Embryonic facial prominence (tissue), 1 donor: ENCODE results near the gene LAMC2.
"Not testable (repeated sequence)": the region's sequence is repeated elsewhere in the genome, so short reads cannot be mapped to it uniquely, and the experiment has no call there.

Experiments used
- DNase-seq: peaks from one replicate; pipeline ENCODE4 v3.0.0-alpha.2; 2016; ENCODE audit errors: extremely low spot score

The LAMC2 gene

GRCh38 chr1:183185941-183186490 lies at the start of gene LAMC2:
LAMC2 (plus strand) TSS chr1:183186264; CDS start chr1:183186353, 89 bp downstream.
- DNase-seq, result peak; percentile 22

- DNase-seq, result no peak
Measured at GRCh38 chr1:183137782-183138181, 48.3 kb upstream of the LAMC2 start.

- no peak for DNase-seq
Measured at GRCh38 chr1:183138301-183138700, 47.8 kb upstream of the LAMC2 start.

GRCh38 chr1:183139281-183139942 lies 46.7 kb upstream of the LAMC2 start:
- DNase-seq, result no peak

GRCh38 chr1:183140633-183141032 lies 45.4 kb upstream of the LAMC2 start:
- no peak for DNase-seq

GRCh38 chr1:183142171-183142570 lies 43.9 kb upstream of the LAMC2 start:
- DNase-seq, result no peak

- no peak for DNase-seq
Measured at GRCh38 chr1:183143576-183144315, 42.3 kb upstream of the LAMC2 start.

- no peak for DNase-seq
Measured at GRCh38 chr1:183144752-183145151, 41.3 kb upstream of the LAMC2 start.

- no peak for DNase-seq
Measured at GRCh38 chr1:183147735-183148134, 38.3 kb upstream of the LAMC2 start.

GRCh38 chr1:183148599-183148998 lies 37.5 kb upstream of the LAMC2 start:
- no peak for DNase-seq

- DNase-seq, result no peak
Measured at GRCh38 chr1:183149273-183149672, 36.8 kb upstream of the LAMC2 start.

GRCh38 chr1:183150032-183150431 lies 36.0 kb upstream of the LAMC2 start:
- not testable (repeated sequence) for DNase-seq

- DNase-seq, result no peak
Measured at GRCh38 chr1:183150445-183150844, 35.6 kb upstream of the LAMC2 start.

- no peak for DNase-seq
Measured at GRCh38 chr1:183152180-183152579, 33.9 kb upstream of the LAMC2 start.

- no peak for DNase-seq
Measured at GRCh38 chr1:183155939-183156338, 30.1 kb upstream of the LAMC2 start.

- peak; percentile 10 for DNase-seq
Measured at GRCh38 chr1:183159960-183160359, 26.1 kb upstream of the LAMC2 start.

GRCh38 chr1:183161391-183161790 lies 24.7 kb upstream of the LAMC2 start:
- DNase-seq, result no peak

- no peak for DNase-seq
Measured at GRCh38 chr1:183163316-183163715, 22.7 kb upstream of the LAMC2 start.

GRCh38 chr1:183164340-183164739 lies 21.7 kb upstream of the LAMC2 start:
- no peak for DNase-seq

- DNase-seq, result no peak
Measured at GRCh38 chr1:183164963-183165362, 21.1 kb upstream of the LAMC2 start.

- no peak for DNase-seq
Measured at GRCh38 chr1:183165456-183165855, 20.6 kb upstream of the LAMC2 start.

GRCh38 chr1:183166454-183166853 lies 19.6 kb upstream of the LAMC2 start:
- no peak for DNase-seq

GRCh38 chr1:183167676-183168075 lies 18.4 kb upstream of the LAMC2 start:
- no peak for DNase-seq
